Measurements from ENCODE around the gene TAS2R7.

DNA sequence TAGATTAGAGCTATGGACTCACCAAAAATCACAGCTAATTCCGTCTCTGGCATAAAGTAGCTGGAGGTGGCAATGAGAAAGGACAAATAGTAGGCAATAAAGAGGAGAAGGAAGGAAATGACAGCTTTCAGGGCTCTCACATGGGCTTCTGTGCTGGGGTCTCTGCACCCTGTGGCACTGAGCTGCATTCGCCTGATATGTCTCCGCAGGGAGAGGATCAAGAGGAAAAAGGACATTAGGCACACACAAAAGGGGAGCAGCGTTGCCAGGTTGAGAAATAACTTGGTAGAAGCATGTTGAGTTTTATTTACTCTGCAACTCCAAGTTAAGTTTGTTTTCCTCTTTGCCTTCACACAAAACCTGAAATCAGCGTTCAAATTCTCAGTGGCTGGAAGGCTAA lies 686 bp downstream of the TAS2R7 start:
- TF ChIP-seq POLR2A (IDR thresholded peaks at IDR 0.05) (no peak), EP300 (IDR thresholded peaks at IDR 0.05) (no peak)
- TF ChIP-seq, protein P1, sequence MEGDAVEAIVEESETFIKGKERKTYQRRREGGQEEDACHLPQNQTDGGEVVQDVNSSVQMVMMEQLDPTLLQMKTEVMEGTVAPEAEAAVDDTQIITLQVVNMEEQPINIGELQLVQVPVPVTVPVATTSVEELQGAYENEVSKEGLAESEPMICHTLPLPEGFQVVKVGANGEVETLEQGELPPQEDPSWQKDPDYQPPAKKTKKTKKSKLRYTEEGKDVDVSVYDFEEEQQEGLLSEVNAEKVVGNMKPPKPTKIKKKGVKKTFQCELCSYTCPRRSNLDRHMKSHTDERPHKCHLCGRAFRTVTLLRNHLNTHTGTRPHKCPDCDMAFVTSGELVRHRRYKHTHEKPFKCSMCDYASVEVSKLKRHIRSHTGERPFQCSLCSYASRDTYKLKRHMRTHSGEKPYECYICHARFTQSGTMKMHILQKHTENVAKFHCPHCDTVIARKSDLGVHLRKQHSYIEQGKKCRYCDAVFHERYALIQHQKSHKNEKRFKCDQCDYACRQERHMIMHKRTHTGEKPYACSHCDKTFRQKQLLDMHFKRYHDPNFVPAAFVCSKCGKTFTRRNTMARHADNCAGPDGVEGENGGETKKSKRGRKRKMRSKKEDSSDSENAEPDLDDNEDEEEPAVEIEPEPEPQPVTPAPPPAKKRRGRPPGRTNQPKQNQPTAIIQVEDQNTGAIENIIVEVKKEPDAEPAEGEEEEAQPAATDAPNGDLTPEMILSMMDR (IDR thresholded peaks at IDR 0.05) = no peak

Data from tibial nerve (tissue), 4 donors.